Adrenal gland (tissue), 12 donors: ENCODE data around the gene CHSY3. TPM values are rescaled to one million over a fixed set of nuclear protein-coding genes. Genes with fewer than 3 reads are reported as not detected.

Source experiments
- DNase-seq, 7 donors: peaks; one replicate each; pipeline ENCODE4 v3.0.0-alpha.2; 2019 to 2020
- H3K27ac ChIP-seq, 5 donors: fragments of 200-600 bp; sonication (generic) in 4 of 5; 1 replicate in 3 of 5; 2 replicates in 2 of 5; pipeline versions ENCODE4 v1.5.1 to v1.8.0; 2016 to 2020; ENCODE audit warnings: mild to moderate bottlenecking in 1 of 5
- H3K27me3 ChIP-seq: fragments of 200-600 bp; 2 replicates; pipeline ENCODE4 v1.8.0; 2021
- H3K36me3 ChIP-seq, 2 donors: fragments of 200-600 bp; replicated peaks in 1 of 2; 1 replicate in 1 of 2; 2 replicates in 1 of 2; pipeline versions ENCODE4 v1.5.1 to v1.8.0; 2018 to 2022
- H3K4me1 ChIP-seq, 2 donors: fragments of 200-600 bp; replicated peaks in 1 of 2; 1 replicate in 1 of 2; 2 replicates in 1 of 2; pipeline versions ENCODE4 v1.5.1 to v1.8.0; 2018 to 2021
- H3K4me3 ChIP-seq, 4 donors: fragments of 200-600 bp; sonication (generic) in 3 of 4; one replicate each; pipeline ENCODE4 v1.5.1; 2016 to 2018
- H3K9me3 ChIP-seq, 3 donors: fragments of 200-600 bp; sonication (generic) in 1 of 3; replicated peaks in 1 of 3; 1 replicate in 2 of 3; 2 replicates in 1 of 3; pipeline versions ENCODE4 v1.5.1 to v1.8.0; 2016 to 2021
- POLR2A ChIP-seq, 2 donors: fragments of 450-650 bp; IDR thresholded peaks; one replicate each; pipeline ENCODE4 v1.6.1; 2017; ENCODE audit warnings: antibody characterized with exemption in 2 of 2, mild to moderate bottlenecking in 2 of 2, moderate library complexity in 1 of 2
- WGBS, 4 donors: extraction: QIAGEN DNeasy Blood & Tissue Kit in 2 of 4; methylation state at CpG; one replicate each; pipeline versions ENCODE4 v1.1.5 to v1.1.7; 2013 to 2017; 5-methylcytosine and 5-hydroxymethylcytosine counted together
- intact Hi-C, 2 donors: fragments of 100-400 bp; cut with DNase I; formaldehyde crosslinking; loops; one replicate each; pipeline versions ENCODE4 v1.14.1 to v1.15.0; 2022 to 2023
- polyA plus RNA-seq, 3 donors: library from polyadenylated mRNA; stranded (reverse); fragments of 200-250 nt in 2 of 3; fragments of 350-450 nt in 1 of 3; fragmentation: Illumina TruSeq in 1 of 3; extraction: RNeasy Lipid Tissue Mini Kit (QIAGEN cat#74804) in 1 of 3; gene quantifications; one replicate each; pipeline ENCODE4 v1.2.3, GENCODE V29; 2013 to 2014
- total RNA-seq, 9 donors: library from RNA; depleted of rRNA in 4 of 9; stranded (reverse); fragments of >200 nt in 4 of 9; fragments of 120-200 nt in 1 of 9; fragmentation: NEBNext Ultra II Directional in 1 of 9; extraction: Animal tissue kit (Norgen Biotek cat#: 25700) in 1 of 9; gene quantifications; one replicate each; pipeline versions ENCODE4 v1.1.0 to v1.2.4, GENCODE V29; 2013 to 2023
- TF ChIP-seq, protein P1 (sequence below), 6 experiments: fragments of 450-650 bp in 4 of 6; fragments of 200-600 bp in 2 of 6; sonication (generic) in 1 of 6; IDR thresholded peaks; 1 replicate in 5 of 6; 2 replicates in 1 of 6; pipeline versions ENCODE4 v1.5.1 to v1.8.0; 2016 to 2021; ENCODE audit warnings: antibody characterized with exemption in 6 of 6, mild to moderate bottlenecking in 2 of 6, moderate library complexity in 1 of 6
- donor health status: healthy with polysubstance abuse.
- donor health status: Bipolar disorder and iron deficiency.
- donor health status: DM: yes; HTN: yes; CAD: no.
- donor health status: DM: no; HTN: no; CAD: no.
- donor health status: DM: no; HTN: no; CAD: no.
- donor health status: DM: yes; HTN: yes; CAD: no.

The CHSY3 gene
- total and polyA plus RNA-seq, 12 donors, result 0.08 to 2.5 (median 0.80) TPM

DNA sequence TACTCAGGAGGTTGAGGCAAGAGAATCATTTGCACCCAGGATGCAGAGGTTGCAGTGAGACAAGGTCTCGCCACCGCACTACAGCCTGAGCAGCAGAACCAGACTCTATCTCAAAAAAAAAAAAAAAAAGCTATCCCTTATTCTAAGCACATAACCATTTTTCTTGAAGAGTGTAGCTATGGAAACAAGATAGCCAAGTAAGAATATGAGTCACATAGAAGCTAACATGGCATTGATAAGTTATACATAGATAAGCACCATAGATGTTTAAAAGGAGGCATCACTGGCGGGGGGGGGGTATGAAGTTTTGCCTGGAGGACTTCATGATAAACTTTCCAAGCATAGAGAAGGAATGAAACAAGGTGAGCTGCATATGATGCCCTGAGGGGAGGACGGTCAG is 26.0 kb downstream of the CHSY3 start:
- no peak for TF ChIP-seq POLR2A (IDR thresholded peaks at IDR 0.05)
- TF ChIP-seq, protein P1, sequence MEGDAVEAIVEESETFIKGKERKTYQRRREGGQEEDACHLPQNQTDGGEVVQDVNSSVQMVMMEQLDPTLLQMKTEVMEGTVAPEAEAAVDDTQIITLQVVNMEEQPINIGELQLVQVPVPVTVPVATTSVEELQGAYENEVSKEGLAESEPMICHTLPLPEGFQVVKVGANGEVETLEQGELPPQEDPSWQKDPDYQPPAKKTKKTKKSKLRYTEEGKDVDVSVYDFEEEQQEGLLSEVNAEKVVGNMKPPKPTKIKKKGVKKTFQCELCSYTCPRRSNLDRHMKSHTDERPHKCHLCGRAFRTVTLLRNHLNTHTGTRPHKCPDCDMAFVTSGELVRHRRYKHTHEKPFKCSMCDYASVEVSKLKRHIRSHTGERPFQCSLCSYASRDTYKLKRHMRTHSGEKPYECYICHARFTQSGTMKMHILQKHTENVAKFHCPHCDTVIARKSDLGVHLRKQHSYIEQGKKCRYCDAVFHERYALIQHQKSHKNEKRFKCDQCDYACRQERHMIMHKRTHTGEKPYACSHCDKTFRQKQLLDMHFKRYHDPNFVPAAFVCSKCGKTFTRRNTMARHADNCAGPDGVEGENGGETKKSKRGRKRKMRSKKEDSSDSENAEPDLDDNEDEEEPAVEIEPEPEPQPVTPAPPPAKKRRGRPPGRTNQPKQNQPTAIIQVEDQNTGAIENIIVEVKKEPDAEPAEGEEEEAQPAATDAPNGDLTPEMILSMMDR (IDR thresholded peaks at IDR 0.05), result no peak
- no peaks in the 10 kb centered on the region for H3K36me3 ChIP-seq
- no peaks in the 10 kb centered on the region for H3K4me1 ChIP-seq
- H3K27me3 ChIP-seq, result no peaks in the 10 kb centered on the region
- DNase-seq, result no peak
- 62 to 98% (median 66%) methylated on average over 3 to 4 of the region's 4 CpGs for WGBS, 4 donors
- no peak overlapping the region for H3K4me3 ChIP-seq
- intact Hi-C loops, result no loop called here
- no peak overlapping the region for H3K27ac ChIP-seq
- H3K9me3 ChIP-seq, result peaks cover 0 to 8% (median 0%) of the 10 kb centered on the region in 3 donors

DNA sequence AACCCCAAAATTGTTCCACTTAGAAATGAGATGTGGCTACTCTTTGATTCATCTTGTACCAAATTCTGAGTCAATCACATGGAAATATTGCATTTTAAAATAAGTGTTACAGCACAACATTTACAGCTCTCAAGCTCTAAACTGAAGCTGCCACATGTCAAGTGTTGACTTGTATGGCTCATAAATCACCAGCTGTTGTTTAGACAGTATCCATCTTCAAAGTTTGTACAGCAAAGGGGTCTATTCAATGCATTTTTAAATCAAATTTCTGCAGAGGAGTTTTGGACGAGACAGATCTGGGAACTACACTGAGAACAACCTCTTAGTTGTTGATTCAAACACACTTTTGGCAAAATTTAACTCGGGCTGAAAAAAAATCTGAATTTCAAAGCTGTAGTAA is 31.4 kb downstream of the CHSY3 start:
- WGBS, 4 donors, result 59 to 76% (median 68%) methylated on average over 2 of the region's 2 CpGs
- no peaks in the 10 kb centered on the region for H3K4me1 ChIP-seq
- H3K27me3 ChIP-seq, result no peaks in the 10 kb centered on the region
- no peak overlapping the region for H3K27ac ChIP-seq
- intact Hi-C loops, result no loop called here
- H3K36me3 ChIP-seq, result no peaks in the 10 kb centered on the region
- TF ChIP-seq POLR2A (IDR thresholded peaks at IDR 0.05), result no peak
- TF ChIP-seq, protein P1 (IDR thresholded peaks at IDR 0.05), result no peak
- peaks cover 0 to 6% (median 0%) of the 10 kb centered on the region in 3 donors for H3K9me3 ChIP-seq
- DNase-seq, result no peak
- H3K4me3 ChIP-seq, result no peak overlapping the region

- 71 to 87% (median 80%) methylated on average over 2 to 3 of the region's 3 CpGs for WGBS, 4 donors
- Histone ChIP-seq H3K27me3 (no peaks in the 10 kb centered on the region), H3K27ac (no peak overlapping the region), H3K4me3 (no peak overlapping the region), H3K4me1 (no peaks in the 10 kb centered on the region), H3K9me3 (peaks cover 0 to 6% (median 0%) of the 10 kb centered on the region in 3 donors), H3K36me3 (no peaks in the 10 kb centered on the region)
- TF ChIP-seq, protein P1 (IDR thresholded peaks at IDR 0.05), result no peak
- TF ChIP-seq POLR2A (IDR thresholded peaks at IDR 0.05), result no peak
- intact Hi-C loops, result no loop called here
- DNase-seq, result no peak
These were observed 33.8 kb downstream of the CHSY3 start for GRCh38 chr5:129938077-129938476.

DNA sequence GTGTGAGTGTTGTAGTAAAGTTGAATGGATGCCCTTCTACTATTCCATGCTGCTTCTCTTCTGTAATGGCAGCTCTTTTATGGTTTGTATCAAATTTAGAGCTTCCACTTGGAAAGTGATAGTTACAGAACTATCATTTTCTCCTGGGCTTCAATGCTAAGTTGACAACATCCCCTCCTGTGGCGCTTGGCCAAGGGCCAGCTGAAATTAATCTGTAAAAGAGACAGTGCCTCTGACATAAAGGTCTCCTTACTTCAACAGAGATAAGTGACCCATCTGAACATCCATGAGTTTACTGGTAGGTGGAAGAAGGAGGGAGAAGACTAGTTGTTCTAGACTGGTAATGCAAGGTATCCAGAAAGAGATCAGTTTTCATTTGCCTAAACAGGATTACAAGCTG is 39.7 kb downstream of the CHSY3 start:
- H3K36me3 ChIP-seq, result no peaks in the 10 kb centered on the region
- no peaks in the 10 kb centered on the region for H3K27me3 ChIP-seq
- no peaks in the 10 kb centered on the region for H3K4me1 ChIP-seq
- peaks cover 0 to 6% (median 0%) of the 10 kb centered on the region in 3 donors for H3K9me3 ChIP-seq
- intact Hi-C loops, result no loop called here
- no peak for TF ChIP-seq POLR2A (IDR thresholded peaks at IDR 0.05)
- TF ChIP-seq, protein P1 (IDR thresholded peaks at IDR 0.05), result no peak
- 0 to 71% (median 42%) methylated on average over 1 of the region's 1 CpG for WGBS, 4 donors
- H3K4me3 ChIP-seq, result no peak overlapping the region
- no peak overlapping the region for H3K27ac ChIP-seq
- no peak for DNase-seq
